Adrenal gland (tissue), 5 donors: ENCODE measurements around the gene CYB5R2.

Experiments
- POLR2A ChIP-seq, 2 donors: fragments of 450-650 bp; IDR thresholded peaks; one replicate each; pipeline ENCODE4 v1.6.1; 2017; ENCODE audit warnings: antibody characterized with exemption in 2 of 2, mild to moderate bottlenecking in 2 of 2, moderate library complexity in 1 of 2
- TF ChIP-seq, protein P1 (sequence below), 6 experiments: fragments of 450-650 bp in 4 of 6; fragments of 200-600 bp in 2 of 6; sonication (generic) in 1 of 6; IDR thresholded peaks; 1 replicate in 5 of 6; 2 replicates in 1 of 6; pipeline versions ENCODE4 v1.5.1 to v1.8.0; 2016 to 2021; ENCODE audit warnings: antibody characterized with exemption in 6 of 6, mild to moderate bottlenecking in 2 of 6, moderate library complexity in 1 of 6
- donor health status: DM: no; HTN: no; CAD: no.

DNA sequence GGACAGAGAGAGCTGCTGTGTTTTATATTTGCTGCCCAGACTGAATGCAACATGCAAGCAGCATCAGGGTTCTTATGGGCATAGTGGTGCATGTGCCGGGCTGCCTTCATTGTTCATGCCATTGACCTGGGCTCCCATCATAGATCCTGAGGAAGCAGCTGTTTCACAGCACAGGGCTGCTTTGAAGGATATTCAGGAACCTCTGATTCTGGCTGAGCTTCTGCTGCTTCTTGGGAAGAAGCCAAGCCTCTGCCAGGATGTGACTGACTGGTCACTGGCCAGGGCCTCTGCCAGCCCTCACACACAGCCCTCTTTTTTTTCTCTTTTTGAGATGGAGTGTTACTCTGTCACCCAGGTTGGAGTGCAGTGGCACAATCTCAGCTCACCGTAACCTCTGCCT lies 43.3 kb downstream of the CYB5R2 start:
- TF ChIP-seq, protein P1, sequence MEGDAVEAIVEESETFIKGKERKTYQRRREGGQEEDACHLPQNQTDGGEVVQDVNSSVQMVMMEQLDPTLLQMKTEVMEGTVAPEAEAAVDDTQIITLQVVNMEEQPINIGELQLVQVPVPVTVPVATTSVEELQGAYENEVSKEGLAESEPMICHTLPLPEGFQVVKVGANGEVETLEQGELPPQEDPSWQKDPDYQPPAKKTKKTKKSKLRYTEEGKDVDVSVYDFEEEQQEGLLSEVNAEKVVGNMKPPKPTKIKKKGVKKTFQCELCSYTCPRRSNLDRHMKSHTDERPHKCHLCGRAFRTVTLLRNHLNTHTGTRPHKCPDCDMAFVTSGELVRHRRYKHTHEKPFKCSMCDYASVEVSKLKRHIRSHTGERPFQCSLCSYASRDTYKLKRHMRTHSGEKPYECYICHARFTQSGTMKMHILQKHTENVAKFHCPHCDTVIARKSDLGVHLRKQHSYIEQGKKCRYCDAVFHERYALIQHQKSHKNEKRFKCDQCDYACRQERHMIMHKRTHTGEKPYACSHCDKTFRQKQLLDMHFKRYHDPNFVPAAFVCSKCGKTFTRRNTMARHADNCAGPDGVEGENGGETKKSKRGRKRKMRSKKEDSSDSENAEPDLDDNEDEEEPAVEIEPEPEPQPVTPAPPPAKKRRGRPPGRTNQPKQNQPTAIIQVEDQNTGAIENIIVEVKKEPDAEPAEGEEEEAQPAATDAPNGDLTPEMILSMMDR (IDR thresholded peaks at IDR 0.05) = no peak
- TF ChIP-seq POLR2A (IDR thresholded peaks at IDR 0.05) = no peak
